ENCODE results near the gene KCNJ4.

The KCNJ4 gene

GRCh38 chr22:38455076-38455529 lies at the start of gene KCNJ4:
Gene KCNJ4, minus strand, starts transcription at chr22:38455199. Its CDS starts 27,067 bp downstream, at chr22:38428132.
- TF ChIP-seq PRDM1 (tag by site-specific recombination; IDR thresholded peaks at IDR 0.05) (no peak), ZNF768 (tag by site-specific recombination; IDR thresholded peaks at IDR 0.05) (no peak), ZIC2 (tag by site-specific recombination; IDR thresholded peaks at IDR 0.05) (no peak), ZNF202 (tag by site-specific recombination; IDR thresholded peaks at IDR 0.05; ENCODE audit: borderline replicate concordance) (no peak)
- peak within 1 kb of the TSS; percentile 49 for H3K4me3 ChIP-seq (ENCODE audit: low read depth, low read length)
- POLR2A ChIA-PET = no interaction called here
- peak within 1 kb of the TSS; percentile 11; the same call in 1 of the 2 replicates for H3K27ac ChIP-seq (ENCODE audit: extremely low read depth, low read depth, low read length)
- no peaks in the 10 kb centered on the region for H3K9me3 ChIP-seq (ENCODE audit: control insufficient read depth, insufficient read depth, low read depth, low read length)
- no peaks in the 10 kb centered on the region for H3K4me1 ChIP-seq (ENCODE audit: control insufficient read depth, insufficient read depth, low read length)
- H3K36me3 ChIP-seq (ENCODE audit: control insufficient read depth in 2 of 2, insufficient read depth in 1 of 2, low read length in 2 of 2) = no peaks in the 10 kb centered on the region
- CTCF ChIA-PET = no interaction called here

GRCh38 chr22:38503021-38503420 lies 48.0 kb upstream of the KCNJ4 start:
- Histone ChIP-seq H3K4me1 (ENCODE audit: control insufficient read depth, insufficient read depth, low read length) (0 out of 2 replicates have a peak, but pooled peaks cover 5% of the 10 kb centered on the region), H3K27ac (ENCODE audit: extremely low read depth, low read depth, low read length) (peak overlapping the region; percentile 1; the same call in 1 of the 2 replicates), H3K9me3 (ENCODE audit: control insufficient read depth, insufficient read depth, low read depth, low read length) (no peaks in the 10 kb centered on the region), H3K36me3 (ENCODE audit: control insufficient read depth in 2 of 2, insufficient read depth in 1 of 2, low read length in 2 of 2) (peaks cover 52 to 71% of the 10 kb centered on the region in 2 experiments), H3K4me3 (ENCODE audit: low read depth, low read length) (peak overlapping the region; percentile 79)
- POLR2A ChIA-PET = interaction anchor here (0.7 to 2.8 kb wide), 8 partner anchors 12 to 446 kb away, joined by 3 to 19 read pairs (median 4); partner anchors contain the start of gene PICK1
- TF ChIP-seq TCF7L2 (IDR thresholded peaks at IDR 0.05; ENCODE audit: borderline replicate concordance, low read depth, low read length) = no peak
- TF ChIP-seq PRDM2 (tag by site-specific recombination; IDR thresholded peaks at IDR 0.05; ENCODE audit: borderline replicate concordance) = no peak
- TF ChIP-seq ZNF184 (tag by site-specific recombination; IDR thresholded peaks at IDR 0.05) = no peak
- no peak for TF ChIP-seq ZNF366 (tag by site-specific recombination; conservative IDR thresholded peaks at IDR 0.05)
- no peak for TF ChIP-seq ZBTB1 (tag by site-specific recombination; IDR thresholded peaks at IDR 0.05)
- TF ChIP-seq ZFP37 (tag by site-specific recombination; IDR thresholded peaks at IDR 0.05) = no peak
- 0 out of 2 replicates have a peak, but pooled peaks have one; percentile 40 for TF ChIP-seq SCRT1 (tag by site-specific recombination; IDR thresholded peaks at IDR 0.05; ENCODE audit: borderline replicate concordance)
- CTCF ChIA-PET = interaction anchor here (0.5 to 1.8 kb wide), 5 partner anchors 70 to 541 kb away, joined by 3 to 10 read pairs (median 3); no protein-coding TSS in a partner anchor

- 0 out of 2 replicates have a peak, but pooled peaks cover 5% of the 10 kb centered on the region for H3K4me1 ChIP-seq (ENCODE audit: control insufficient read depth, insufficient read depth, low read length)
- TF ChIP-seq ZNF112 (tag by site-specific recombination; IDR thresholded peaks at IDR 0.05) = no peak
- TF ChIP-seq ZFP3 (tag by site-specific recombination; IDR thresholded peaks at IDR 0.05; ENCODE audit: low read depth) = no peak
- TF ChIP-seq PRDM2 (tag by site-specific recombination; IDR thresholded peaks at IDR 0.05; ENCODE audit: borderline replicate concordance) = no peak
- TF ChIP-seq GLI2 (tag by site-specific recombination; IDR thresholded peaks at IDR 0.05; ENCODE audit: borderline replicate concordance, low read depth) = no peak
- peaks cover 62 to 81% of the 10 kb centered on the region in 2 experiments for H3K36me3 ChIP-seq (ENCODE audit: control insufficient read depth in 2 of 2, insufficient read depth in 1 of 2, low read length in 2 of 2)
- ChIA-PET POLR2A (interaction anchor here (0.6 to 2.8 kb wide), 16 partner anchors 8 to 795 kb away, joined by 3 to 19 read pairs (median 4); partner anchors contain the start of genes DMC1 and PICK1), CTCF (interaction anchor here (0.5 to 1.8 kb wide), 6 partner anchors 11 to 540 kb away, joined by 3 to 10 read pairs (median 4); no protein-coding TSS in a partner anchor)
- H3K4me3 ChIP-seq (ENCODE audit: low read depth, low read length) = no peak overlapping the region
- H3K9me3 ChIP-seq (ENCODE audit: control insufficient read depth, insufficient read depth, low read depth, low read length) = no peaks in the 10 kb centered on the region
- H3K27ac ChIP-seq (ENCODE audit: extremely low read depth, low read depth, low read length) = no peak overlapping the region
Measured at GRCh38 chr22:38501797-38502672, 47.0 kb upstream of the KCNJ4 start.
